GM23248 (cell line): ENCODE measurements around the gene MBL2.

Experiments used
- EZH2 ChIP-seq: fragments of 200-600 bp; sonication (generic); IDR thresholded peaks from 2 replicates; pipeline ENCODE4 v1.6.1; 2018; ENCODE audit warnings: antibody characterized with exemption, mild to moderate bottlenecking; ENCODE audit not compliant: insufficient read depth, poor library complexity, severe bottlenecking
- EZH2phosphoT487 ChIP-seq: fragments of 200-600 bp; sonication (generic); IDR thresholded peaks from 2 replicates; pipeline ENCODE4 v1.6.1; 2018; ENCODE audit warnings: antibody characterized with exemption, moderate library complexity, mild to moderate bottlenecking, low read depth; ENCODE audit not compliant: insufficient read depth

DNA sequence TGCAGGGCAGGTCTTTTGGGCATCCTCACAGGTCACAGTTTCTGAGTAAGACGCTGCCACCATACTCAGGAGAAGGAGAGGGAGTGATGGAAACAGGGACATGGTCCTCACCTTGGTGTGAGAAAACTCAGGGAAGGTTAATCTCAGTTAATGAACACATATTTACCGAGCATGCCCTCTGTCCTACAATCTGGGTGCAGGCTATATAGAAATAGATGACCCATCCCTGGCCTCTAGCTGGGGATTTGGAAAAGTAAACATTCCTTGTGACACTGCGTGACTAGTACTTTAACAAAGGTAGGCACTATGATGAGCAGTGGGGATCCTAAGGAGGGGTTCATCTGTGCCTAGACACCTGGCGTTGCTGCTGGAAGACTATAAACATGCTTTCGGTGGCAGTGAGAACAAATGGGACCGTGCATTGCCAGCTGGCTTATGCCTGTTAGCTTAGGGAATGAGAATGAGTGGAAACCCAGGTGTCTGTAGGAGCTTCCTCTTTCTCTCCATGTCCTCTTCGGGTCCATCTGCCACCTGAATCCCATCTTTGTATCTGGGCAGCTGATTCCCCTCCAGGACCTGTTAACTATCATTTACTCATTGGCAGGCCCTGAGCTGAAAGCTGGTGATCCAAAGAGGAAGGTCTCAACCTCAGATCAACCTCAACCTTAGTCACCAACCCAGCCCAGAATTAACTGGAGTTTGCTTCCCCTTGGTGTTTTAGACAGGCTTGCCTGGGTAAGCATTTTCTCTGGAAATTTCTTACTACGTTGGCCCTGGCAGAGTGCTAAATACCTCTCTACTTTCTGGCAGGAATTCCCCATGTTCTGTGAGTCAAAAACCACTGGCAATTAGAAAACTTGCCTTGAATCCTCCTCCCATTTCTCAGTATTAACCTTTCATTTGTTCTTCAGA, 794 bp downstream of the MBL2 start:
- TF ChIP-seq EZH2 (no peak), EZH2phosphoT487 (no peak)
